Skeletal muscle tissue (tissue), 4 donors: ENCODE data around the gene GNA12. TPM values are rescaled to one million over a fixed set of nuclear protein-coding genes. Genes with fewer than 3 reads are reported as not detected.
"Not testable (repeated sequence)": the region's sequence is repeated elsewhere in the genome, so short reads cannot be mapped to it uniquely, and the experiment has no call there.

Source experiments
- H3K27ac ChIP-seq: one replicate; pipeline ENCODE4 v1.7.0; 2013; ENCODE audit warnings: mild to moderate bottlenecking, low read depth, low read length, inconsistent platforms
- H3K27me3 ChIP-seq, 3 donors: one replicate each; pipeline ENCODE4 v1.7.0; 2013; ENCODE audit warnings: low read length in 3 of 3; ENCODE audit not compliant: control insufficient read depth in 3 of 3, insufficient read depth in 3 of 3
- H3K36me3 ChIP-seq, 3 donors: one replicate each; pipeline ENCODE4 v1.7.0; 2013; ENCODE audit warnings: low read length in 3 of 3; ENCODE audit not compliant: control insufficient read depth in 3 of 3, insufficient read depth in 3 of 3
- H3K4me1 ChIP-seq, 3 donors: one replicate each; pipeline ENCODE4 v1.7.0; 2013; ENCODE audit warnings: low read length in 3 of 3, mild to moderate bottlenecking in 3 of 3; ENCODE audit not compliant: control insufficient read depth in 3 of 3, insufficient read depth in 3 of 3
- H3K4me3 ChIP-seq, 3 donors: one replicate each; pipeline ENCODE4 v1.7.0; 2013; ENCODE audit warnings: low read length in 3 of 3
- H3K9ac ChIP-seq, 3 donors: one replicate each; pipeline ENCODE4 v1.7.0; 2013; ENCODE audit warnings: low read length in 3 of 3, mild to moderate bottlenecking in 3 of 3, moderate library complexity in 2 of 3, low read depth in 1 of 3
- H3K9me3 ChIP-seq, 3 donors: one replicate each; pipeline ENCODE4 v1.7.0; 2013; ENCODE audit warnings: low read length in 3 of 3; ENCODE audit not compliant: control insufficient read depth in 3 of 3
- total RNA-seq: library from RNA; depleted of rRNA; stranded (reverse); fragments of >200 nt; gene quantifications from one replicate; pipeline ENCODE4 v1.2.3, GENCODE V29; 2014
- donor health status: Osteomylitis.

Gene GNA12
- total RNA-seq, 1 donor from 2014 or later = 9.9 TPM

DNA sequence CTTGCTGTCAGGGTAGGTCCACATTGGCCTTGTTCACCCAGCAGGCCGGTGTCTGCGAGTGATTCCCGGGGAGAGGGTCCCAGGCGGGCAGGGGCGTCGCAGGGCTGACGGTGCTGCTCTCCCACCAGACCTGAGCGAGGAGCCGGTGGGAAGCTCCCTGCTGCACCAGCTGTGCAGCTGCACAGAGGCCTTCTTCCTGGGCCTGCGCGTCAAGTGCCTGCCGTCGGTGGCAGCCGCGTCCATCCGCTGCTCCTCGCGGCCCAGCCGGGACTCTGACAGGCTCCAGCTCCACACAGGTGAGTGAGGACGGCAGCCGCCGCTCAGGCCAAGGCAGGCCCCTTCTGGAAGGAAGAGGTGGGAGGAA is 141.5 kb downstream of the GNA12 start:
- no peak overlapping the region for H3K4me3 ChIP-seq
- H3K9me3 ChIP-seq = no peaks in the 10 kb centered on the region
- H3K36me3 ChIP-seq = no peaks in the 10 kb centered on the region
- peaks cover 0 to 7% (median 6%) of the 10 kb centered on the region in 3 donors for H3K4me1 ChIP-seq
- no peak overlapping the region for H3K9ac ChIP-seq
- no peak overlapping the region for H3K27ac ChIP-seq
- H3K27me3 ChIP-seq = peaks cover 9 to 27% (median 26%) of the 10 kb centered on the region in 3 donors

GRCh38 chr7:2701832-2702593 is 142.1 kb downstream of the GNA12 start:
- H3K9ac ChIP-seq = no peak overlapping the region
- peaks cover 0 to 7% (median 6%) of the 10 kb centered on the region in 3 donors for H3K4me1 ChIP-seq
- H3K9me3 ChIP-seq = no peaks in the 10 kb centered on the region
- H3K27ac ChIP-seq = no peak overlapping the region
- H3K27me3 ChIP-seq = peaks cover 9 to 27% (median 26%) of the 10 kb centered on the region in 3 donors
- H3K36me3 ChIP-seq = no peaks in the 10 kb centered on the region
- no peak overlapping the region for H3K4me3 ChIP-seq

DNA sequence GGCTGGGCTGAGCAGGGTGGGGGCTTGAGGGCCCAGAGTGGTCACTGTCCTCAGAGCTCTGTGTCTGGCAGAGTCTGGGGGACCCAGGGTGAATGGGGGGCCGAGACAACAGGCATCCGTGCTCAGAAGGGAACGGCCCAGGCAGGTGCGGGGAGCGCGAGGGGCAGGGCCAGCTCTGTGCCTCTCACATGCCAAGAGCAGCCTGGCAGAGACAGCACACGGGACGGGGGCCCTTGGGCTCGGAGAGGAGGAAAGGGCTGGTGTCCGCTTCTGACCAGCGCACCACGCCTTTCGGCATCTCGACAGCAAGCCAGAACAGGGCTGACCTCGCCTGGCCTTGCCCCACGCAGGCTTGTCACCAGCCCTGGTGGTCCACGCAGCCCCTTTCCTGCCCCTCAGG is 142.7 kb downstream of the GNA12 start:
- Histone ChIP-seq H3K27ac (no peak overlapping the region), H3K4me3 (no peak overlapping the region), H3K4me1 (peaks cover 0 to 7% (median 6%) of the 10 kb centered on the region in 3 donors), H3K27me3 (peaks cover 9 to 27% (median 26%) of the 10 kb centered on the region in 3 donors), H3K9me3 (no peaks in the 10 kb centered on the region), H3K36me3 (no peaks in the 10 kb centered on the region), H3K9ac (no peak overlapping the region)

DNA sequence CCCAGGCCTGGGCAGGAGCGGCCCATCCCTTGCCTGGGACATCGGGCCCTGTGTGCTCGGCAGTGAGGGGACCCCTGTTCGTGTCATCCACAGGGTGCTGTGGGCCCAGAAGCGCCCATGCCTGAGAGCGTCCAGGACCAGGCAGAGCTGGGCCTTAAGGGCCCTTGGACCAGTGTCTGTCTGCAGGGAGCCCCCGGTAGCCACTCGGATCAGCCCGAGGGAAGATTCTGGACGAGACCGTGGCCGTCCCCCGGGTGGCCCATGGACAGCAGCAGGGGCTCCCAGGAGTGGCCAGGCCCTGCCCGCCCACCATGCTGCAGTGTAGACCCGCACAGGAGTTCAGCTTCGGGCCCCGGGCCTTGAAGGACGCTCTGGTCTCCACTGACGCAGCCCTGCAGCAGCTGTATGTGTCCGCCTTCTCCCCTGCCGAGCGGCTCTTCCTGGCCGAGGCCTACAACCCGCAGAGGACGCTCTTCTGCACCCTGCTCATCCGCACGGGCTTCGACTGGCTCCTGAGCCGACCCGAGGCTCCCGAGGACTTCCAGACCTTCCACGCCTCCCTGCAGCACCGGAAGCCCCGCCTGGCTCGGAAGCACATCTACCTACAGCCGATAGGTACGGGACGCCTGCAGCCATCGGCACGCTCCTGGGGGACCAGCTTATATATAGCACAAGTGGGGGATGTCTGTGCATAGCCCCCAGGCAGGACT is 143.8 kb downstream of the GNA12 start:
- Histone ChIP-seq H3K36me3 (no peaks in the 10 kb centered on the region), H3K27me3 (peaks cover 9 to 27% (median 26%) of the 10 kb centered on the region in 3 donors), H3K4me3 (no peak overlapping the region), H3K9me3 (no peaks in the 10 kb centered on the region), H3K4me1 (peaks cover 0 to 7% (median 6%) of the 10 kb centered on the region in 3 donors), H3K9ac (no peak overlapping the region), H3K27ac (no peak overlapping the region)

DNA sequence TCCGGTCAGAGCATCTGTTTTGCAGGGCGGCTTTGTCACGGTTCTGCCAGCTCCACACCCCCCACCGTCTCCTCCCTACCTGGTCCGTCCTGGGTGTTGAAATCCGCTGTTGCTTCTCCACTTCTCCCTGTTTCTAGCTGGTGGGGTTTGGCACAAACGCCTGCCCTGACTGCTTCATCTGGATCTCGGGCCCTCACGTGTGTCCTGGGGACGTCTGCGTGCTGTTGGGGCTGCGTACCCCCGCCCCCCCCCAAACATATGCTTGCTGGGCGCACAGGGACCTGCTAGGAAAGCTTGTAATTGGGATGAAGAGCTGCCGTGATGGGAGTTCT is 144.9 kb downstream of the GNA12 start:
- Histone ChIP-seq H3K4me1 (peaks cover 0 to 7% (median 6%) of the 10 kb centered on the region in 3 donors), H3K27me3 (peaks cover 9 to 27% (median 26%) of the 10 kb centered on the region in 3 donors), H3K4me3 (no peak overlapping the region), H3K36me3 (no peaks in the 10 kb centered on the region), H3K9ac (no peak overlapping the region), H3K9me3 (no peaks in the 10 kb centered on the region), H3K27ac (no peak overlapping the region)

GRCh38 chr7:2698581-2699288 is 145.4 kb downstream of the GNA12 start:
- Histone ChIP-seq H3K27ac (no peak overlapping the region), H3K4me1 (peaks cover 0 to 7% (median 6%) of the 10 kb centered on the region in 3 donors), H3K9me3 (no peaks in the 10 kb centered on the region), H3K27me3 (peaks cover 9 to 27% (median 26%) of the 10 kb centered on the region in 3 donors), H3K4me3 (no peak overlapping the region), H3K36me3 (no peaks in the 10 kb centered on the region), H3K9ac (no peak overlapping the region)

GRCh38 chr7:2694122-2694436 is 150.0 kb downstream of the GNA12 start:
- H3K36me3 ChIP-seq, H3K9me3 ChIP-seq, H3K9ac ChIP-seq, H3K4me3 ChIP-seq, H3K27ac ChIP-seq, H3K4me1 ChIP-seq: not testable (repeated sequence)
- peaks cover 14 to 19% (median 17%) of the 10 kb centered on the region in 3 donors for H3K27me3 ChIP-seq

GRCh38 chr7:2693420-2694121 is 150.5 kb downstream of the GNA12 start:
- H3K4me1 ChIP-seq = peaks cover 3 to 13% (median 10%) of the 10 kb centered on the region in 3 donors
- not testable (repeated sequence) for H3K9me3 ChIP-seq

DNA sequence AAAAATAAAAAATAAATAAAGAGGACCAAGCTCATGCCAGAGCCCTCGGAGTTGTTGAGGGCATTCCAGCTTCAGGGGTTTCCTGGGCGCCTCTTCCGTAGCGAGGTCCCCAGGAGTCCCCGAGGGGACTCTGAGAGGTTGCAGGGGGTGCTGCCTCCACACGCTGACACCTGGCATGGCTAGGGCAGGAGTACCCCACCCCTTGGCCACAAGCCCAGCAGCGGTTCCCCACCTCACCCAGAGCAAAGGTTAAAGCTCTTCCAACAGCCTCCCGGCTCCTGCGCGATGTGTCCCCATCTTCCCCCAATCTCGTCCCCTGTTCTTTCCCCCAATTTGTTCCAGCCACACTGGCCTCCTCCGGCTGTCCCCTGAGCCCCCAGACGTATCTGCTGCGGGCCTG is 151.6 kb downstream of the GNA12 start:
- Histone ChIP-seq H3K4me1 (peaks cover 9 to 20% (median 14%) of the 10 kb centered on the region in 3 donors), H3K27me3 (peaks cover 24 to 28% (median 26%) of the 10 kb centered on the region in 3 donors), H3K4me3 (no peak overlapping the region), H3K9me3 (no peaks in the 10 kb centered on the region), H3K9ac (no peak overlapping the region), H3K27ac (no peak overlapping the region), H3K36me3 (no peaks in the 10 kb centered on the region)

More at GRCh38 chr7:2693420-2694121, 150.5 kb downstream of the GNA12 start:
- not testable (repeated sequence) for H3K27ac ChIP-seq, H3K4me3 ChIP-seq, H3K9ac ChIP-seq, H3K36me3 ChIP-seq
- H3K27me3 ChIP-seq = peaks cover 15 to 20% (median 19%) of the 10 kb centered on the region in 3 donors
